ENCODE data around the gene CDV3. TPM values are rescaled to one million over a fixed set of nuclear protein-coding genes. Genes with fewer than 3 reads are reported as not detected.

Gene CDV3
- polyA plus RNA-seq, 4 donors, result 104 to 167 (median 140) TPM

- DNase-seq (ENCODE audit: low read depth in 4 of 4, low spot score in 3 of 4), result no peak
Observed at GRCh38 chr3:133563816-133564215, 9.7 kb upstream of the CDV3 start.

DNA sequence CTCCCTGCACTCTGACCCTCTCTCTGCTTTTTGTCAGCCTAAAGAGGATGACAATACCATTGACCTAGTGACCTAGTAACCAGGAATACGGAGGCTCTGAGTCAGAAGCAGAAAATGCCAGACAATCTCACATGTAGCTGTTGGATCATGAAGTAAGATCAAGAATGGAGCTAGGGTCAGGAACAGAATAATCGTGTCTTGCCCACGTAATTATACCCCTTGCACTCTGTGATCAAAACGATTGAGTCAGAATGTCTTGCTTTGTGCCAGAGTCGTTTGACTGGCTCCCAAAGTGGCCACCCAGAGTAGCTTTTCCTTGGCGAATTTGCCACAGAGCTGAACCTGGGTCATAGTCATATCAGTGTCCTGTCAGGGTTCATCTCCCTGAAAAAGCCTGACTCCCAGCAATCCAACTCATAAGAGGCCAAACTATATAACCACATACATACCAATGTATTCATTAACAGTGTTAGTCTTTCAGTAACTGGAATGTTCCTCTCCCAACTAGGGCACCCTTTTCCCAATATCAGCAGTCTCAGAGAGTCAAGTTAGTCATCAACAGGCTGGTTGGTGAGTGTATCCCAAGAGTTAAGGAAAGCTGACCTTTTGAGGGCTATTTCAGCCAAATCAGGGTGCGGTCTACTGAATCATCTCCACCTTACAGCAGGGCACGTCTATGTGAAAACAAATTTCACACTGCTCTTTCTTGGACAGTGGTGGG lies 5.0 kb upstream of the CDV3 start:
- no peak for DNase-seq (ENCODE audit: low read depth in 4 of 4, low spot score in 3 of 4)

DNA sequence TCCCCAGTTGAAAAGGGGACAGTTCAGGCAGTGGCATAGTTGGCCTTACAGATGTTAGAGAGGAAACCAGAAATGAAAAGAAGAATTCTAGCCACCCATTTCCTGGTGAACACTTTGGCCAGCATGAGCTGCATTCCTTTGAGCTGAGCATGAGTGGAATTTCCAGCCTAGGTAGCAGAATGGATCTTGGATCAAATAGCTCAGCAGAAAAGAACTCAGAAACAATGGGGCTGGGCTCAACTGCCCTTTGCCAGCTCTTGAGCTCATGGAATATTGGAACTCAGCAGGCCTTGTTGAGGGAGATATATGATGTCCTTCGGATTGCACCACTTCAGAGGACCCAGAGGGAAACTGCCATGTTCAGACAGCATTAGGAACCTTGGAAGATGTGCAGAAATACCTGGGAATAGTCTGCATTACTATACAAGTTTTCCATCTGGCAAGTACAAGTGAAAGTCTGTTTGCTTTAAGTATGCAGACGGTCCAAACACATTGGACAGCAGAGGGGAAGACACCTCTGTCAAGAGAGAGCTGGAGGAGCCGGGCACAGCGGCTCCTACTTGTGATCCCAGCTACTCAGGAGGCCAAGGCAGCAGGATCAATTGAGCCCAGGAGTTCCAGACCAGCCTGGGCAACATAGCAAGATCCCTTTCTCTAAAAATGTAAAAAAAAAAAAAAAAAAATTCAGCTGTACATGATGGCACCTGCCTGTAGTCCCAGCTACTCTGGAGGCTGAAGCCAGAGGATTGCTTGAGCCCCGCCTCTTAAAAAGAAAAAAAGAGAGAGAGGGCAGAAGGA lies 3.1 kb upstream of the CDV3 start:
- DNase-seq (ENCODE audit: low read depth in 4 of 4, low spot score in 3 of 4), result no peak

DNA sequence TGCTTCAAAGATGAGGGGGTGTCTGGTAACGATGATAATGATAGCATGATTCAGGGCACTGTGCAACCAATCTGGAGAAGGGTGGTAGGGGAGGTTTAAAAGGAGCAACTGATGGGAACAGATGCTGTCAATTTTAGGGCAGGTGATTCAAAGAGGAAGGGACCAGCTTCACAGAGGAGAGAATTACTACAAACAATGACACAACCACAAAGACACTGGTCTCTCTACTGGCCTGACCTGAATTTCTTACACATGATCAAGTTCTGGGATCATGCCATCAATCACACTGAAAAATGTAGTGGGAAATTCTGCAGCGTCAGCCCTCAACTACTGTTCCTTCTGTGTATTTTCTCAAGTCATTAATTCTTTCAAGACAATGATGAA lies 2.6 kb upstream of the CDV3 start:
- DNase-seq (ENCODE audit: low read depth in 4 of 4, low spot score in 3 of 4), result no peak

DNA sequence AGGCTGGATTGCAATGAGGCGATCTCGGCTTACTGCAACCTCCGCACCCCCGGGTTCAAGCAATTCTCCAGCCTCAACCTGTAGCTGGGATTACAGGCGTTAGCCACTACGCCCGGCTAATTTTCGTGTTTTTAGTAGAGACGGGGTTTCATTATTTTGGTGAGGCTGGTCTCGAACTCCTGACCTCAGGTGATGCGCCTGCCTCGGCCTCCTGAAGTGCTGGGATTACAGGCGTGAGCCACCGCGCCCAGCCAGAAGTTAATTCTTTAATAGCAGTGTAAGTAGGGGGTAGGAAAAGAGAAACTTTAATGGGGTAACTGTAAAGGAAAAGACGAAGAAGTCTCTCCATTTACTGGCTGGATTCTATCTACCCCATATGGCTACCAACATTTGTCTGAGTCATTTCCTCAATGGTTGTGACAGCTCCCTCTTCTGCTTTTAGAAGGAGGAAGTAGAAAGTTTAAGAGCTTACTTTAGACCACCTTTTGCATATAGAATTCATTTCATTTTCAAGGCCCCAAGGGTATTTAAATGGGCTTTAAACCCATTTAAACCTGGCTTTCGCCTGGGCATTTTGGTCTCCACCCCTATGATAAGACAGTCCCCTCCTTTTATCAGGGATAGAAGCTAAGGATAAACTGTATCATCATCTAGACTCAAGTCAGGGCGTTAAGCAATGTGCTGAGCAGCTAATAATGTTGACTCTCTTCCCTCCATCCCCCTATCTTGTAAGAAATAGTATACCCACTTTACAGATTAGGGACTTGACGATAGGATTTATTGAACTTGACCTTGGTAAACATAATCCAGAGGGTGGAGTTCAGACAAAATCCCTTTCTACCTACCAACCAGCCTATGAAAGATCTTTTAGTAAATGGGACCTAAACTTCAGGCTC lies 1.1 kb upstream of the CDV3 start:
- no peak for DNase-seq (ENCODE audit: low read depth in 4 of 4, low spot score in 3 of 4)

DNA sequence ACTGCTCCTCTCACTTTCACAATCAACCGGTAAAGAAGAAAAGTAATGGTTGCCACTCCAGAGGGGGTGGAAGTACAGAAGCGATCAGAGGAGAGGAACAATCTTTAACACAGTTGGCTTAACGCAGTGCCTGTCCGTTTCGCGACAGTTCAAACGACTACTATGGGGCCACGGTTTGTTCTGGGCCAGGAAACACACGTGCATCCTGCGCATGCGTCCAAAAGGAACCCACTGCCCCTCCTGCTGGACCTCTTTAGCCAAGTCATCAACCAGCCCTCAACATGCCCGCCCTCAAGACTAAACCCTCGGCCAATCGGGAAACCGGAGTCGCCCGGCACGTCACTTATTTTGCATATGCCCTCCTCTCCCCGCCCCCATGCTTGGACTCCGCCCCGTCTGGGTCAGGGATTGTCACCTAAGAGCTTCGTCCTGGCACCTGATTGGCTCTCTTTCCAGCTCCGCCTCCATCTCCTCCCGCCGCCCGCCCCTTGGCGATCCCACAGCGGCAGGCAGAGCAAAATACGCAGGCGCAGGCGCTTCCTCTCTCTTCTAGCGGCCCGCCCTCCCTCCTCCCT lies 345 bp upstream of the CDV3 start:
- DNase-seq (ENCODE audit: low read depth in 4 of 4, low spot score in 3 of 4), result peak; percentile 100

DNA sequence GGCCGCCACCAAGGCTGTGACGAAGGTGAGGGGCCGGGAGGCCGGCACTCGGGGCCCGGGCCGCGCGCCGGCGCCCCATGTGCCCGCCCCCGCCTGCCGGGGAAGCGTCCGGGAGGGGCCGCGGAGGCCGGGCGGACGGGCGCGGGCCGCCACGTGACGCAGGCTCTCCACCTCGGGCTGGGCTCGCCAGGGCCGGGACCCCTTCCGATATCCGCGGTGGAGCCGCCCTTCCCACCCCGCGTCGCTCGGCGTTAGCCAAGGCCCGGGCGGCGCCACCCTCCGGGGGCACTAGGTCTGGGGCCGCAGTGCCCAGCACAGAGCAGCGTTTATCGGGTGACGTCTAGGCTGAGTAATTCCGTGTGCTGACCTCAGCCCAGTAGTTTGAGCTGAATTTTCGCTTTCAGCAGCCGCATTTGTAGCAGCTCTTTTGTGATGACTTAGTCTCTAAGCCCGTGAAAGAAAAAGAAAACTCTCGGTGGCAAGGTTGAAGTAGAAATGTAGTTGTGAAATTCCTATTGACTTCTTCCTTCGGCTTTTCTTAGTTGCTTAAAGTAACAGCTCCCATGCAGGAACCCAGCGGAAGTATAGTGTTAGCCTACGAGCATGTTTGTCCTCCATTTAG lies 885 bp downstream of the CDV3 start:
- peak; percentile 39 to 58 (median 39) for DNase-seq (ENCODE audit: low read depth in 4 of 4, low spot score in 3 of 4)

GRCh38 chr3:133575086-133575485 lies 1.6 kb downstream of the CDV3 start:
- no peak for DNase-seq (ENCODE audit: low read depth in 4 of 4, low spot score in 3 of 4)

- no peak for DNase-seq (ENCODE audit: low read depth in 4 of 4, low spot score in 3 of 4)
Observed at GRCh38 chr3:133576169-133576568, 2.7 kb downstream of the CDV3 start.

DNA sequence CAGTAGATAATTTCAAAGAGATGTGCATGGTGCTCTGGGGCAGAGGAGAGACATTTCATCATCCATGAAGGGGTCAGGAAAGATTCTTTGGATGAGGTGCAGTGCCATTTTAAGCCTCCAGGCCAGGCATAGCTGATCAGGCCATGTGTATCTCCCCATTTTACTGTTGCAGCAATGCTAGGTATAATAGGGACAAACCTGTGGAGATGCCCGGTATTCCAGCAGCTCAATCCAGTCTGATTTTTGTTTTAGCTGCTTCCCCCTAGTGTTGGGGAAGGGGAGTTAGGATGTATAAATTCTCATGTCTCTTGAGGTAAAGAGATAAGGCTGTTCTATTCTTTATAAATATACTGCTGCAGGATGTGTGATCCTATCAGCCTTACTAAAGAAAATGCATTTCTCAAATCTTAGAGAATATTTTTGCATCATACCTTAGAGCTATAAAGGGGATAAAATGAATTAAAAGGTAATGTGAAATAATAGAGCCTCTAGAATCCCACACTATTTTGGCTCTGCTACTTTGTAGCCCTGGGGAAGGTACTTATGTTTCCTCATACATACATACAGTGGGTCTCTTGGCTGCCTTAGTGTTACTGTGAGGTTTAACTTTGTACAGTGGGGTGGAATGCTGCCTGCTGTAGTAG lies 5.2 kb downstream of the CDV3 start:
- DNase-seq (ENCODE audit: low read depth in 4 of 4, low spot score in 3 of 4), result no peak

GRCh38 chr3:133583396-133583795 lies 9.9 kb downstream of the CDV3 start:
- DNase-seq (ENCODE audit: low read depth in 4 of 4, low spot score in 3 of 4), result no peak

DNA sequence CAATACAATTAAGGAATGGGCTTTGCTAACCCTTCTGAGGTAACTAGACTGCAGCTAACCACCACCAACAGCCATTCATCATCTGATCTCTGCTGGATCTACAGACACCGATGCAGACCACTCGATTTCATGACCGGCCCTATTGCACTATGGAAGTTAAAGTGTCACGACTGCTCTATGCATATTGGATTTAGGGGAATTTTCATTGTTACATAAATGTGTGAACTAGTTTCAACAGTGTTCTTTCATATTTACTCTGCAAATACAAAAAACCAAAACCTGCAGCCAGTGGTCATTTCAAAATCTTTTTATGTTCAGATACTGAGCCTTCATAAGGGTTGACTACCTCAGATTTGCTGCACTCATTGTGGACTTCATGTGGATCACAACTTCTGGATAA lies 14.5 kb downstream of the CDV3 start:
- DNase-seq (ENCODE audit: low read depth in 4 of 4, low spot score in 3 of 4), result no peak

DNA sequence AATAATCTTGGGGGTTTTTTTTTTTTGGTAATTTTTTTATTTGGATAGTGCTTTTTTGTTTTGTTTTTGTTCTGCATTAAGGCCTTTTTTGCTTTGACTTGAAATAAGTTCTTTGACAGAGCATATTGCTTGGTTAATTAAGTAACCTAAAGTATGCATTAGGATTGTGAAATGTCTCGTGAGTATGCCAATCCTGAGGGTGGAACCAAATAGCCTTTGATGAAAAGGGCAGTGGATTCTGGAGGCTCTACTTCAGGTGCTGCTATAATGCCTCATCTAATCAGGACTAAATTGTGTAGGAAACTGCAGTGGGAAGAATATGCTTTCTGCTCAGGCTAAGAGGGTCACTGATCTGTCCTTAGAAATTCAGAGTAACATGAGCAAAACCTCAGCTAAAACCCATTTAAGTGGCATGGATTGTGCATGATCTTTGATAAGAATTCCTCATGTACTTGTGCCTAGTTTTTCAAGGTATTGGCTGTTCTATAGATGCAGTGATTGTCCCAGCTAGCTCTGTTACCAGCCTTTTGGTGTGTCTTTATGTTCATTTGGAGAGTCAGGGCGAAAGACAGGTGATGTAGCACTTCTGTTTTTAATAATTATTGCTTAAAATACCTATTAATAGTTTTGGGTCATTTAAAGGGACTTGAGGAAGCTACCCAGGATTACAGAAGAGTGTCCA lies 15.4 kb downstream of the CDV3 start:
- no peak for DNase-seq (ENCODE audit: low read depth in 4 of 4, low spot score in 3 of 4)

- no peak for DNase-seq (ENCODE audit: low read depth in 4 of 4, low spot score in 3 of 4)
Observed at GRCh38 chr3:133589503-133589902, 16.0 kb downstream of the CDV3 start.

- DNase-seq (ENCODE audit: low read depth in 4 of 4, low spot score in 3 of 4), result no peak
Observed at GRCh38 chr3:133591271-133591742, 17.8 kb downstream of the CDV3 start.

DNA sequence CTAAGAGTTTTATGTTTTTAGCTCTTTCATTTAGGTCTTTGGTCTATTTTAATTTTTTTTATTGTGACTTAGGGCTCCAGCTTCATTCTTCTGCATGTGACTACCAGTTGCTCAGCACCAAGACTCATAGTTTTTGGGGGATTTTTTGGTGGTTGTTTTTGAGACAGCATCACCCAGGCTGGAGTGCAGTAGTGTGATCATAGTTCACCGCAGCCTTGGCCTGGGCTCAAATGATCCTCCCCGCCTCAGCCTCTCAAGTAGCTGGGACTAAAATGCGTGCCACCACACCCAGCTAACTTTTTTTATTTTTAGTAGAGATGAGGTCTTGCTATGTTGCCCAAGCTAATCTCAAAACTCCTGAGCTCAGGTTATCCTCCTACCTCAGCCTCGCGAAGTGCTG lies 19.4 kb downstream of the CDV3 start:
- no peak for DNase-seq (ENCODE audit: low read depth in 4 of 4, low spot score in 3 of 4)

GRCh38 chr3:133593243-133593642 lies 19.8 kb downstream of the CDV3 start:
- no peak for DNase-seq (ENCODE audit: low read depth in 4 of 4, low spot score in 3 of 4)

GRCh38 chr3:133595341-133595740 lies 21.9 kb downstream of the CDV3 start:
- no peak for DNase-seq (ENCODE audit: low read depth in 4 of 4, low spot score in 3 of 4)

DNA sequence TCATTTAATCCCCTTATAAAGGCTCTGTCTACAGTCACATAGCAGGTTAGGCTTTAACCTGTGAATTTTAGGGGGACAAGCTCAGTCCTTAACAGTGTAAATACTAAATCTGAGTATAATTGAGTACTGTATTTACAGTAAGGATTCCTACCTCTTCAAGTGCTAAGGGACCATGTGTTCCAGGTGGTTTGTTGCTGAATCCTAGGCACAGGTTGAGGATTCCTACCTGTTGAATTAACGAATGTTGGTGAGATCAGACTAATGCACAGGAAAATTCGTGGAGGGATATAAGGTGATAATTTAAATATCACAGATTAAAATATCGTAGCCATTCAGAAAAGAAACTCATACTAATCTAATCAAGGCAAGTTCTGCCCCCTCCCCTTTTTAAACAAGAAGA lies 24.9 kb downstream of the CDV3 start:
- no peak for DNase-seq (ENCODE audit: low read depth in 4 of 4, low spot score in 3 of 4)

Measured in left renal pelvis (tissue), 4 donors.